GM19438 (cell line): ENCODE data around the gene PIH1D1.
A peak's percentile ranks its signal among the peaks of the same experiment; 100 is the strongest.
"Not testable (repeated sequence)": the region's sequence is repeated elsewhere in the genome, so short reads cannot be mapped to it uniquely, and the experiment has no call there.

Experiments
- ATAC-seq: cut with Tn5 transposase; IDR thresholded peaks from one replicate; pipeline ENCODE4 v1.9.1; 2021; ENCODE audit warnings: low read depth; ENCODE audit not compliant: unreplicated experiment

Gene PIH1D1

GRCh38 chr19:49481020-49481683 lies 29.5 kb upstream of the PIH1D1 start:
- ATAC-seq: no peak

GRCh38 chr19:49479975-49480628 lies 28.5 kb upstream of the PIH1D1 start:
- no peak for ATAC-seq

- no peak for ATAC-seq
Observed at GRCh38 chr19:49475995-49476880, 24.6 kb upstream of the PIH1D1 start.

GRCh38 chr19:49475191-49475917 lies 23.7 kb upstream of the PIH1D1 start:
- ATAC-seq: no peak

- ATAC-seq: no peak
Observed at GRCh38 chr19:49474542-49474924, 22.9 kb upstream of the PIH1D1 start.

- ATAC-seq: peak; percentile 53
Observed at GRCh38 chr19:49473868-49474541, 22.4 kb upstream of the PIH1D1 start, which contains the start of gene FLT3LG. Gene FLT3LG (plus strand): TSS chr19:49474215. CDS start chr19:49474640, 425 bp downstream.

GRCh38 chr19:49473501-49473867 lies 21.9 kb upstream of the PIH1D1 start:
- ATAC-seq: not testable (repeated sequence)

- ATAC-seq: no peak
Observed at GRCh38 chr19:49472936-49473335, 21.3 kb upstream of the PIH1D1 start.

GRCh38 chr19:49470615-49470978 lies 19.0 kb upstream of the PIH1D1 start:
- ATAC-seq: no peak

GRCh38 chr19:49469828-49470614 lies 18.4 kb upstream of the PIH1D1 start:
- ATAC-seq: peak; percentile 41

GRCh38 chr19:49468746-49469447 lies 17.3 kb upstream of the PIH1D1 start:
- peak; percentile 46 for ATAC-seq

GRCh38 chr19:49468199-49468598 lies 16.6 kb upstream of the PIH1D1 start:
- ATAC-seq: no peak

GRCh38 chr19:49465371-49465770 lies 13.8 kb upstream of the PIH1D1 start:
- ATAC-seq: no peak

GRCh38 chr19:49463960-49464740 lies 12.5 kb upstream of the PIH1D1 start:
- no peak for ATAC-seq

GRCh38 chr19:49462492-49462891 lies 10.9 kb upstream of the PIH1D1 start:
- ATAC-seq: no peak

- ATAC-seq: no peak
Observed at GRCh38 chr19:49461656-49462055, 10.0 kb upstream of the PIH1D1 start.

- not testable (repeated sequence) for ATAC-seq
Observed at GRCh38 chr19:49461130-49461529, 9.5 kb upstream of the PIH1D1 start.

GRCh38 chr19:49459388-49459787 lies 7.8 kb upstream of the PIH1D1 start:
- no peak for ATAC-seq
